HG03135 (cell line): ENCODE data around the gene MRPS33.
A peak's percentile ranks its signal among the peaks of the same experiment; 100 is the strongest.
"Not testable (repeated sequence)": the region's sequence is repeated elsewhere in the genome, so short reads cannot be mapped to it uniquely, and the experiment has no call there.

ENCODE experiments used
- ATAC-seq: cut with Tn5 transposase; IDR thresholded peaks from one replicate; pipeline ENCODE4 v1.9.1; 2021; ENCODE audit warnings: mild to moderate bottlenecking, moderate library complexity; ENCODE audit not compliant: unreplicated experiment

Gene MRPS33

DNA sequence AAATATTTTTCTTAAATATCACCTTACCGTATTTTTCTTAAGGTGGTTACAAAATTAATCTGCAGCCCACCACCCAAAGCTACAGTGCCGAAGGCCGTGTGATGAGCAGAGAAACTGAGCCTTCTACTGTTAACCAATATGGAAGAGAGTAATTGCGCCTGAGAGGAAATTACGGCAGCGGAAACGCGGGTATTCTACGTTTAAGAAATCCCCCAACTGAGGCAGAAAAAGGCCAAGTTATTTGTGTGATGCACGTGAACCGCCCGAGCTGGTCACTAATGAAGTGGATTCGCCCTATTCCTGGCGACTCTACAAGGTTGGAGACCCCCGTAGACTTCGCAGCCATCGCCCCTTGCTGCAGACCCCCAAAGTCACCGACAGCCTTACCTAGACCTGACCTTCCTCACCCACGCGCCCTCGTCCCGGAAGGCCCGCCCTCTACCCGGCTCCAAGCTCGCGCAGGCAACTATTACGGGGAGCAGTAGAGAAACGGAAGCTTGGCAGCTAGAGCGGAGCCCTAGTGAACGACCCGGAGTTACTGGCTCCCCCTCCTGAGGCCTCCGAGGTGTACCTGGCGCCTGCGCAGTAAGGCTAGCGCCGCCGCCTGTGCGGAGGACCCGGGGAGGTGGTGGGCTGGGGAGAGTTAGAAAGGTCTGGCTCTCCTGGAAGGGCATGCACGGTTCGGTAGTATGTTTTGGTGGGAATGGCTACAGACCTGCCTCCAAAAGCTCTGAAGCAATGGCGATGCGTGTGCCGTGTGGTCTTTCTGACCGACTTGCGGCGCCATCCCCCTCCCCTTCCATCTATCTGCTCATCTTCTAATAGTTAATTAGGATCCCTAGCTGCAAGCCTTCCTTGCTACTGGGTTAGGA is at the start of gene MRPS33:
MRPS33 (minus strand) TSS at position 429 of the 872 bp plus-strand sequence. CDS start 4,319 bp downstream, outside the sequence.
- peak; percentile 99 for ATAC-seq

DNA sequence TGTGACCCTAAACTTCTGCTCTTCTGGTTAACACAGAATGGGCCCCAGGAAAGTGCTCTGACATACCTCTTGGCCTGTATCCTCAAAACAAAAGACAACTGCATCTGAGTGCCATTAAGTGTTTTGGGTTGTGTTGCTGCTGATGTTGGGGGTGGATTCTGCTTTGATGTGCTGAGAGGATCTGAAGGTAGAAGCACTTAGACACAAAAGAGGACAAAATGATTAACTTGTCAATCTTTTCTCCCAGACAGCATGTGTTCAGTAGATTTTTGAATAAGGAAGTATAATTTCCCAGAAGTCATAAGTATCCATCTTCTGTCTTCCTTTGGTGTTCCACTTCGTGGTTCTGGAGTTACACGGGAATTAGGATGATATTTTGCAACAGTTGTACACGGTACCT is 43.0 kb upstream of the MRPS33 start:
- no peak for ATAC-seq

DNA sequence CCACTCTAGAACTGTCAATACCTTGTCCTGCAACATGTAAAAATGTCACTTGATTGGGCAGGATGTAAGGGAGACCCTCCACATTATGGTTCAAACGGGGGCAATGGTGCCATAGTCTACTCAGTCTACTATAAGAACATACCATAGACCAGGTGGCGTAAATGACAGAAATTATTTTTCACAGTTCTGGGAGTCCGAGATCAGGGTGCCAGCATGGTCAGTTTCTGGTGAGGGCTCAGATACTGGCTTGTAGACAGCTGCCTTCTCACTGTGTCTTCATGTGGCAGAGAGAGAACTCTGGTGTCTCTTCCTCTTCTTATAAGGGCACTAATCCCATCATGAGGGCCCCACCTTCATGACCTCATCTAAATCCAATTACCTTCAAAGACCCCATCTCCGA is 40.4 kb upstream of the MRPS33 start:
- ATAC-seq = no peak

DNA sequence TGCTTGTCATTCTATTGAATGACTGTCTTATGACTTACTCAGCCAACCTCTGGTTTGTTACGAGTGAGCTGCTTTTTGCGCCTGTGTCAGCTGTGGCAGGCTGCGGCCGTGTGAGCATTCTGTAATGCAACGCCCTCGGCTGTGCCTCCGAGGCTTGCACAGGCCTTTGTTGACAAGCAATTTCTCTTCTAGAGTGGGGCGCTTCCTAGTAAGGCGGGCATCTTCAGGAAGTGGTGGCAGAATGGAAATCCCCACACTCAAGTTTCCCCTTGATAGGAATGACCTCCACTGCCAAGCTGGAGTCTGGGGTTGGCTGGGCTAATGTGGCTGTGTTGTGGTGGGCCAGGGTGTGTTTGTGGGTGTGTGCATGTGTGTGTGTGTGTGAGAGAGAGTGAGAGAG is 38.9 kb upstream of the MRPS33 start:
- no peak for ATAC-seq

DNA sequence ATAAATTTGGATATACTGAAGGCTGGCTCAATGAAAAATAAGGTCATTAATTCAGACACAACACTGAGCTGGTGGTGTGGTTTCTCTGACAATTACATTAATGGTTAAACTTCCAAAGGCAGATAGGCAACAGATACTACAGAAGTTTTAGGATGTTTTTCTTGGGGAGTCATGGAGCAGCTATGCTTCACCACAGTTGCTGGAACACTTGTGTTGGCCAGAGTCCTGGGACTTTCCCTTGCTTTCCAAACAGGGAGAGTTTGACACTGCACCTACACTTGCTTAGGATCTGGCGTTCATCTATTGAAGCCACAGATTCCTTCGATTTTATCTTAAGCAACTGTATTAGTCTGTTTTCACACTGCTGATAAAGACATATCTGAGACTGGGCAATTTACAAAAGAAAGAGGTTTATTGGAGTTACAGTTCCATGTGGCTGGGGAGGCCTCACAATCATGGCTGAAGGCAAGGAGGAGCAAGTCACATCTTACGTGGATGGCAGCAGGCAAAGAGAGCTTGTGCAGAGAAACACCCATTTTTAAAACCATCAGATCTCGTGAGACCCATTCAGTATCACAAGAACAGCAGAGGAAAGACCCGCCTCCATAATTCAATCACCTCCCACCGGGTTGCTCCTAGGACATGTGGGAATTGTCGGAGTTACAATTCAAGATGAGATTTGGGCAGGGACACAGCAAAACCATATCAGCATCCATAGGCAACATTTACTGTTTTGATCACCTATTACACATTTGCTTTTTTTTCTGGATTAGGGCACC is 31.3 kb upstream of the MRPS33 start:
- no peak for ATAC-seq

DNA sequence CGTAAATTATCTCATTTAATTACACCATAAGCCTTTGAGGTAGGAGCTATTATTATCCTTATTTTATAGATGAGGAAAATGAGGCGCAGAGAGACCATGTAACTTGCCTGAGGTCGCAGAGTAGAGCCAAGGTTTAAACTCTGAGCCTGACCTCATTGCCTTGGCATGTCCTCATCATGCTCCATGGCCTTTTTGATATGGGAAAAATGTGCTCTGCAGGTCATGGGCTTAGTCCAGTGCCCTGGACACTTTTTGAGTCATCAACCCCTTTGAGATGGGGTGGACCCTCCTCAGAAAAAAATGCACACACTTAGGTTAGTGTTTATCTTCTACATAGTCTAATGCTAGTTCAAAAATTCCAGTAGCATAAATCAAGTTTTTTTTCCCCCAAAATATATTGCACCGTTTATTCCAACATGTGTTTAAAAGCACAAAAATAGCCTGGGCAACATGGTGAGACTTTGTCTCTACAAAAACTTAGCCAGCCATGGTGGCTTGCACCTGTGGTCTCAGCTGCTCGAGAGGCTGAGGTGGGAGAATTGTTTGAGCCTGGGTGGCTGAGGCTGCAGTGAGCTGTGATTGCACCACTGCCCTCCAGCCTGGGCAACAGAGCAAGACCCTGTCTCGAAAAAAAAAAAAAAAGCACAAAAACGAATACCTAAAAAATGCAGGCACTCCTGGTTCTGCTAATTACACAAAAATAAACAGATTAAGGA is 30.5 kb upstream of the MRPS33 start:
- ATAC-seq = no peak

DNA sequence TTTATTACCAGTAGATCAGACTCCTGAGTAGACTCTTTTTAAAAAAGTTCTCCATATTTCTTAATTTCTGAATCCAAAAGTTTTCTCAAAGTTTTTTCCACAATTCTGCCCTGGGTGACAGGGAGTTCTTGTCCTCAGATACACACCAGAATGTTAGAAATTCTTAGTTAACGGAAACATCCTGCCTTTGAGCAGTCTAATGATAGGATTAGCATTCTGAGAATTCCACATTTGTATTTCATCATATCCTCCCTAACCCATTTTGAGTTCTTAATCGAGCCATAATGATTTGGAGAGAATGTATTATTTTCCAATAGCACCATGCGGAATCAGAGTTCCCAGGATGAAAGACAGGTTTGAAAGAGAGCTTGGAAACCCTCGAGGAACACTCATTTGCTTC is 28.9 kb upstream of the MRPS33 start:
- no peak for ATAC-seq

DNA sequence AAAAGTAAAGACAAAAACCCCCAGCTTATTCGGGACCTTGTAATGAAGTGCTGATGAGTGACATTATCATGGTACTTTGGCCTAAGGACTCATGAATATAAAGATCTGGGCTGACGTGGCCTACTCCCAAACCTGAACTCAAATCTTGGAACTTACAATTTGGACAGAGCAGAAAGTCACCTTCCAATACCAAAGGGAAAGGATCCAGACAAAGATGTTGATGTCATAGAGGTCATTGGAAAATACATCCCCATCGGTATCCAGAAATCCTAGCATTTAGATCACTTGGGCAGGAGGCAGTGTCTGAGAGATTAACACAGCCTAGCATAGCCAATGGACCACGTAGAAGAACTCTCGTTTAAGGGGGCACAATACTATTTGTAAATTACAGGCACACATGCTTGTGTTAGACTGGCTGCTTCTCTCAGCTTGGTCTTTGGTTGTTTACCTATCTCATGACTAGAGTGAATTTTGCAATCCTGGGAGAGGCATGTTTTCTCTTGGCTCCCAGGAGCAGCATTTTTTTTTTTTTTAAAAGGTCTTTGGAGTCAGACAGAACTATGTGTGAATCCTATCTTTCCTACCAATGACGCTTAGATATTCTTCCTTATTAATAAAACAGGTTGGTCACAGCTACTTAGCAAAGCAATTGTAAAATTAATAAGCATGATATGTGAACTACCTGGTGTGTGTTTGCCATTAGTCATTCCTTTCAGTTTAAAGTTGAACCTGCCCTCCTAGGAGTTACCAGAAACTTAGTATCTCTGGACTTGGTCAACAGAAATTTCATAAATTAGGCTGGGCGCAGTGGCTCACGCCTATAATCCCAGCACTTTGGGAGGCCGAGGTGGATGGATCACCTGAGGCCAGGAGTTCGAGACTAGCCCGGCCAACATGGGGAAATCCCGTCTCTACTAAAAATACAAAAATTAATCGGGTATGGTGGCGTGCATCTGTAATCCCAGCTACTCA is 27.8 kb upstream of the MRPS33 start:
- no peak for ATAC-seq

DNA sequence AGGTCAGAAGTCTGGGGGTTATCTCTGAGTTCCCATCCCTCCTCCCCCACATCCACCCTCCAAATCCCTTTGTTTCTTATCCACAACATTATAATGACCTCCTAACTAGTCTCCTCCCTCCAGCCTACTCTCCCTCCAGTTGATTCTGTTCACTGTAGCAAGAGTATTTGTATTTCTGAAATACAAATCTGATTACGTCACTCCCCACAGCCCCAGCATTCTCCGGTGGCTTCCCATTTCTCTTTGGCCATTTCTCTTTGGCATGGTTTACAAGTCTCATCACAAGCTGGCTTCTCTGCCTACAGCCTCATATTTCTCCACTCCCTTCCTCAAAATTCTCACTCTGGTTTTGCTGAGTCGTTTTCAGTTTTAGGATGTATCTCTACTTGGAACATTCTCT is 24.6 kb upstream of the MRPS33 start:
- ATAC-seq = no peak

DNA sequence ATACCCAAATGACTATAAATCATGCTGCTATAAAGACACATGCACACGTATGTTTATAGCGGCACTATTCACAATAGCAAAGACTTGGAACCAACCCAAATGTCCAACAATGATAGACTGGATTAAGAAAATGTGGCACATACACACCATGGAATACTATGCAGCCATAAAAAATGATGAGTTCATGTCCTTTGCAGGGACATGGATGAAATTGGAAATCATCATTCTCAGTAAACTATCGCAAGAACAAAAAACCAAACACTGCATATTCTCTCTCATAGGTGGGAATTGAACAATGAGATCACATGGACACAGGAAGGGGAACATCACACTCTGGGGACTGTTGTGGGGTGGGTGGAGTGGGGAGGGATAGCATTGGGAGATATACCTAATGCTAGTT is 23.3 kb upstream of the MRPS33 start:
- not testable (repeated sequence) for ATAC-seq

DNA sequence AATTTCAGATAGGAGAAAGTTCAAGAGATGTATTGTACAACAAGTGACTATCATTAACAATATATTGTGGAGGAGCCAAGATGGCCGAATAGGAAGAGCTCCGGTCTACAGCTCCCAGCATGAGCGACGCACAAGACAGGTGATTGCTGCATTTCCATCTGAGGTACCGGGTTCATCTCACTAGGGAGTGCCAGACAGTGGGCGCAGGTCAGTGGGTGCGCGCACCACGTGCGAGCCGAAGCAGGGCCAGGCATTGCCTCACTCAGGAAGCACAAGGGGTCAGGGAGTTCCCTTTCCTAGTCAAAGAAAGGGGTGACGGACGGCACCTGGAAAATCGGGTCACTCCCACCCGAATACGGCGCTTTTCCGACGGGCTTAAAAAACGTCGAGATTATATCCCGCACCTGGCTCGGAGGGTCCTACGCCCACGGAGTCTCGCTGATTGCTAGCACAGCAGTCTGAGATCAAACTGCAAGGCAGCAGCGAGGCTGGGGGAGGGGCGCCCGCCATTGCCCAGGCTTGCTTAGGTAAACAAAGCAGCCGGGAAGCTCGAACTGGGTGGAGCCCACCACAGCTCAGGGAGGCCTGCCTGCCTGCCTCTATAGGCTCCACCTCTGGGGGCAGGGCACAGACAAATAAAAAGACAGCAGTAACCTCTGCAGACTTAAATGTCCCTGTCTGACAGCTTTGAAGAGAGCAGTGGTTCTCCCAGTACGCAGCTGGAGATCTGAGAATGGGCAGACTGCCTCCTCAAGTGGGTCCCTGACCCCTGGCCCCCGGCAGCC is 18.0 kb upstream of the MRPS33 start:
- ATAC-seq = not testable (repeated sequence)

DNA sequence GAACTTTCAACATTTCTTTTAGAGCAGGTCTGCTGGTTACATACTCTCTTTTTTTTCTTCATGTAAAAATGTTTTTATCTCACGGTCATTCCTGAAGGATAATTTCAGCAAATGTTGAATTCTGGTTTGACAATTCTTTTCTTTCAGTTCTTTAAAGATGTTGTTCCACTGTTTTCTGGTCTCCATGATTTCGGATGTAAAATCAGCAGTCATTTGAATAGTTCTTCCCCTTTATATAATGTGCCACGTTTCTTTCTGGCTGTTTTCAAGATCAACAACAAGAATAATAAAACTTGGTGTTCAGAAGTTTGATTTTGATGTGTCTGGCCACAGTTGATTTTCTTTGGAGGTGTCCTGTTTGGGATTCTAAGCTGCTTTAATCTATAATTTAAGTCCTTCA is 14.0 kb upstream of the MRPS33 start:
- no peak for ATAC-seq

DNA sequence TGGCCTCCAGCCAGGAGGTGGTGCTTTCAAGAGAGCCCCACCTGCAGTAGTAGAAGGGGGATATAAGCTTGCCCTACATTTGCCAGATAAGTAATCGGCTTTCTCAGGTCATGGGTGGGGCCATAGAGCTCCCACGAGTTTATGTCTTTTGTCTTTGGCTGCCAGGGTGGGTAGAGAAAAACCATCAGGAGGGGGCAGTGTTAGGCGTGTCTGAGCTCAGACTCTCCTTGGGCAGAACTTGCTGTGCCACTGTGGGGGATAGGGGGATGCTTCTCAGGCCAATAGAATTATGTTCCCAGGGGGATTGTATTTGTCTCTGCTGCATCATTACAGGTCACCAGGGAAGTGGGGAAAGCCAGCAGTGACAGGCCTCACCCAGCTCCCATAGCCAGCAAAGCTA is 12.3 kb upstream of the MRPS33 start:
- no peak for ATAC-seq

DNA sequence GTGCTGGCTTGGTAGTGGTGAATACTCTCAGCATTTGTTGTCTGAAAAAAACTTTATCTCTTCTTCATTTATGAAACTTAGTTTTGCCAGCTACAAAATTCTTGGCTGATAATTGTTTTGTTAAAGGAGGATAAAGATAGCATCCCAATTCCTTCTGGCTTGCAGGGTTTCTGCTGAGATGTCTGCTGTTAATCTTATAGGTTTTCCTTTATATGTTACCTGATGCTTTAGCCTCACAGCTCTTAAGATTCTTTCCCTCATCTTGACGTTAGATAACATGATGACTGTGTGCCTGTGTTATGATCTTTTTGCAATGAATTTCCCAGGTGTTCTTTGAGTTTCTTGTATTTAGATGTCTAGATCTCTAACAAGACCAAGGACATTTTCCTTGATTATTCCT is 9.9 kb upstream of the MRPS33 start:
- ATAC-seq = no peak

DNA sequence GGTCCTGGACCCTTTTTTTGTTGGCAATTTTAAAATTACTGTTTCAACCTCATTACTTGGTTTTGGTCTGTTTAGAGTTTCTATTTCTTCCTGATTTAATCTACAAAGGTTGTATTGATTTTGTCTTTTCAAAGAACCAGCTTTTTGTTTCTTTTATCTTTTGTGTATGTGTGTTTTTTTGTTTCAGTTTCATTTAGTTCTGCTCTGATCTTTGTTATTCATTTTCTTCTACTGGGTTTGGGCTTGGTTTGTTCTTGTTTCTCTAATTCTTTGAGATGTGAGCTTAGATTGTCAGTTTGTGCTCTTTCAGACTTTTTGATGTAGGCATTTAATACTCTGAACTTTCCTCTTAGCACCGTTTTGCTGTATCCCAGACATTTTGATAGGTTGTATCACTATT is 8.5 kb upstream of the MRPS33 start:
- ATAC-seq = no peak

DNA sequence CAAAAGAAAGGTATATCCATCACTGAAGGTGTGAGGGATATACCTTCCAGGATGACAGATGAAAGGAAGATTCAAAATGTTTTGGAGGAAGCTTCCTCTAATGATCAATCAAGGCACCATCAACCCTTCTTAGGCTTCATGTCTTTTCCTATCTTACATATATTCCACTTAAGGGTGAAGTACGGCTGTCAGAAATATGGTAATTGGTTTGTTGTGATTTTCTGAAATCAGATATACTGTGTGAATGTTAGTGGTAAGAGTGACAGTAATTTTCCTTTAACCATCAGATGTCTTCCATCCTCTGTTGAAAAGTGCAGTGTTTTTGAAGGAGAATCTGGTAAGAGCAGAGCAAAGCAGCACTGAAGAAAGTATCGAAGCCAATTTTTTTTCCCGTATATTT is 2.8 kb upstream of the MRPS33 start:
- ATAC-seq = no peak

DNA sequence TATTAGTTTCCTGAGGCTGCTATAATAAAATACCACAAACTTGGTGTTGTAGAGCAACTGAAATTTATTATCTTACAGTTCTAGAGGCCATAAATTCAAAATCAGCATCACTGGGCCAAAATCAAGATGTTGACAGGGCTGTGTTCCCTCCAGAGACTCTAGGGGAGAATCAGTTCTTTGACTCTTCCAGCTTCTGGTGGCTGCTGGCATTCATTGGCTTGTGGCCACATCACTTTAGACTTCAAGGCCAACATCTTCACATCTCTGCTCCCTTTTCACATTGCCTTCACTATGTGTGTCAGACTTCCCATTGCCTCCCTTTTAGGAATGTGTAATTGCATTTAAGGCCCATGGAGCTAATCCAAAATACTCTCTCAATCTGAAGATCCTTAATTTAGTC is 1.6 kb upstream of the MRPS33 start:
- ATAC-seq = no peak

DNA sequence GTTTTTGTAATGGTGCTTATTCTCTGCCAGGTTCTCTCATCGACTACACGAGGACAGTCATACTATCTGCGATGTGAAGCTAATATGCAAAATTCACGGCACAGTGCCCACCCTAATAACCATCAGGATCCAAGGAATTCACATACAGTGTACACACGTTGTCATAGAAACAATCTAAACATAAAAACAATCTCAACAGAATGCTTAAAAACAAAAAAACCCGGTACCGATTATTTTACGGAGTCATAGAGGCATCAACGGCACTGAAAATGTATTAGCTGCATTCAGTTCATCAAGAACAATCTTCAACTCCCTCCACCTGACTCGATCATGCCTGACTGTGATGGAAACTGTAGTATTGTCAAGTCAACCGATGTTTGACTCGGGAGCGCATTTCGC is 628 bp downstream of the MRPS33 start:
- ATAC-seq = peak; percentile 7

DNA sequence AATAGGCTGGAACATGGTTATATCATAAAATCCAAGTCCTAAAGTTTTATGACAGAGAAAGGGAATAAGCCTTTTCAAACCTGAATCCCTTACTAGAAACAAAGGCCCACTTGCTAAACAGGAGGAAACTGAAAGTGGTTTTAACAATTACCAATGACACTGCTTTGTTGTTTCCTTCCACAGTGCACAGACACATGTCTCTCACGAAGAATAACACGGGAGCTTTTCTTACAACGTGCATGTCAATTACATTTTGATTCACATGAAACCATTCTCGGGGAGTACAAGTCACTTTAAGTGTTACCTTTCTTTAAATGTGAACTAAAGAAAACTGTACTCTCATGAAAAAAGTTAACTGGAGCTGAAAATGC is 1.4 kb downstream of the MRPS33 start:
- no peak for ATAC-seq
